Vagina (tissue), 2 donors: Measurements from ENCODE around the gene MDFI. TPM values are rescaled to one million over a fixed set of nuclear protein-coding genes. Genes with fewer than 3 reads are reported as not detected.

Experiments
- DNase-seq, 2 donors: peaks; one replicate each; pipeline ENCODE4 v3.0.0-alpha.2; 2017; ENCODE audit errors: extremely low spot score in 2 of 2
- H3K27ac ChIP-seq: fragments of 200-600 bp; sonication (generic); one replicate; pipeline ENCODE4 v1.5.1; 2019
- H3K27me3 ChIP-seq: fragments of 200-600 bp; sonication (generic); one replicate; pipeline ENCODE4 v1.5.1; 2019
- H3K36me3 ChIP-seq, 2 donors: fragments of 200-600 bp; sonication (generic); one replicate each; pipeline ENCODE4 v1.5.1; 2017 to 2019
- H3K4me1 ChIP-seq: fragments of 200-600 bp; sonication (generic); one replicate; pipeline ENCODE4 v1.5.1; 2019
- H3K4me3 ChIP-seq, 2 donors: fragments of 200-600 bp; sonication (generic); 1 replicate in 1 of 2; 2 replicates in 1 of 2; pipeline ENCODE4 v1.5.1; 2016 to 2019
- H3K9me3 ChIP-seq: fragments of 200-600 bp; sonication (generic); one replicate; pipeline ENCODE4 v1.5.1; 2019
- POLR2A ChIP-seq, 2 donors: fragments of 450-650 bp; IDR thresholded peaks; one replicate each; pipeline ENCODE4 v1.6.1; 2017; ENCODE audit warnings: antibody characterized with exemption in 2 of 2, mild to moderate bottlenecking in 2 of 2, moderate library complexity in 2 of 2
- POLR2AphosphoS5 ChIP-seq, 2 donors: sonication (generic); formaldehyde crosslinking; IDR thresholded peaks; one replicate each; pipeline ENCODE4 v1.9.0; 2017; ENCODE audit warnings: antibody characterized with exemption in 2 of 2, mild to moderate bottlenecking in 2 of 2, low read depth in 1 of 2; ENCODE audit not compliant: insufficient read depth in 1 of 2
- intact Hi-C: fragments of 100-400 bp; cut with DNase I; formaldehyde crosslinking; loops from one replicate; pipeline ENCODE4 v1.15.1; 2023
- total RNA-seq: library from RNA; depleted of rRNA; stranded (reverse); fragments of >200 nt; gene quantifications from one replicate; pipeline ENCODE4 v1.2.3, GENCODE V29; 2016
- TF ChIP-seq, protein P1 (sequence below), 3 experiments: fragments of 450-650 bp in 2 of 3; fragments of 200-600 bp in 1 of 3; sonication (generic) in 1 of 3; IDR thresholded peaks; one replicate each; pipeline ENCODE4 v1.5.1; 2017 to 2019; ENCODE audit warnings: antibody characterized with exemption in 3 of 3, mild to moderate bottlenecking in 2 of 3, moderate library complexity in 2 of 3

MDFI gene
- total RNA-seq, 1 donor from 2014 or later: 37.3 TPM

DNA sequence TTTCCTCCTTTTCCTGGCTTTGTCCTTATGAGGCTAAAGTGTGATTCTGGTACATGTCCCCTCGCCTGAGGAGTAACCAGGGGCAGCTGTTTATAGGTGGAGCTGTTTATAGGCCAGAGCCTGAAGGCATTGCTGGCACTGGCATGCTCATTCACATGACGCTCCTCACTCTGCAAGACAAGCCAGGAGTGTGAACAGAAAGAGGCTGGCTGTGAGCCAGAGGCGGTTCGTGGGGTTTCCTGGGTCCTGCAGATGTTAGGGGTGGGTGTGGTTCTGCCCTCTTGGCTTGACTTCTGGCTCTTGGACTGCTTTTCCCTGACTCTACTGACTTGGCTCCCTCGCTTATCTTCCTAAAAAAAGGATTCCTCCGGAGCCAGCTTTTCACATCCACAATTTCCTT, 12.8 kb upstream of the MDFI start:
- peaks cover 19% of the 10 kb centered on the region for H3K4me1 ChIP-seq
- no peak overlapping the region for H3K4me3 ChIP-seq
- DNase-seq: no peak
- H3K9me3 ChIP-seq: no peaks in the 10 kb centered on the region
- intact Hi-C loops: no loop called here
- H3K27me3 ChIP-seq: no peaks in the 10 kb centered on the region
- TF ChIP-seq POLR2A (IDR thresholded peaks at IDR 0.05) (no peak), POLR2AphosphoS5 (IDR thresholded peaks at IDR 0.05; ENCODE audit: insufficient read depth in 1 of 2, low read depth in 1 of 2) (no peak)
- TF ChIP-seq, protein P1, sequence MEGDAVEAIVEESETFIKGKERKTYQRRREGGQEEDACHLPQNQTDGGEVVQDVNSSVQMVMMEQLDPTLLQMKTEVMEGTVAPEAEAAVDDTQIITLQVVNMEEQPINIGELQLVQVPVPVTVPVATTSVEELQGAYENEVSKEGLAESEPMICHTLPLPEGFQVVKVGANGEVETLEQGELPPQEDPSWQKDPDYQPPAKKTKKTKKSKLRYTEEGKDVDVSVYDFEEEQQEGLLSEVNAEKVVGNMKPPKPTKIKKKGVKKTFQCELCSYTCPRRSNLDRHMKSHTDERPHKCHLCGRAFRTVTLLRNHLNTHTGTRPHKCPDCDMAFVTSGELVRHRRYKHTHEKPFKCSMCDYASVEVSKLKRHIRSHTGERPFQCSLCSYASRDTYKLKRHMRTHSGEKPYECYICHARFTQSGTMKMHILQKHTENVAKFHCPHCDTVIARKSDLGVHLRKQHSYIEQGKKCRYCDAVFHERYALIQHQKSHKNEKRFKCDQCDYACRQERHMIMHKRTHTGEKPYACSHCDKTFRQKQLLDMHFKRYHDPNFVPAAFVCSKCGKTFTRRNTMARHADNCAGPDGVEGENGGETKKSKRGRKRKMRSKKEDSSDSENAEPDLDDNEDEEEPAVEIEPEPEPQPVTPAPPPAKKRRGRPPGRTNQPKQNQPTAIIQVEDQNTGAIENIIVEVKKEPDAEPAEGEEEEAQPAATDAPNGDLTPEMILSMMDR (IDR thresholded peaks at IDR 0.05): no peak
- no peak overlapping the region for H3K27ac ChIP-seq
- no peaks in the 10 kb centered on the region for H3K36me3 ChIP-seq

DNA sequence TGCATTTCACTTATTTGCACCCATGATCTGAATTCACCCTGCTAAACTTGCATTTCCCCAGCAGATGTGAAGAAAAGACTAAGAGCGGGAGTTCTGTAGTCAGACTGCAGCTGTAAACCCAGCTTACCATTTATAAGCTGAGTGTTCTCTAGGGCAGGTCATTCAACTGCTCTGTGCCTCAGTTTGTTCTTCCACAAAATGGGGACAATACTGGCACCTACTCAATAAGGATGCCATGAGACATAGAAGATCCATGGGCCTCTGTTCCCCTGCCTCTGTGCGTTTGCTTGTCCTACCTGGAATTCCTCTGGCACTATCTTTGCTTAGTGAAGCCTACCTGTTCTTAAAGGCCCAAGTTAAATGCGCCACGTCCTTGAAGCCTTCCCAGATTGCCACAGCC, 12.2 kb upstream of the MDFI start:
- H3K36me3 ChIP-seq: no peaks in the 10 kb centered on the region
- no peak for DNase-seq
- intact Hi-C loops: no loop called here
- no peaks in the 10 kb centered on the region for H3K27me3 ChIP-seq
- no peak overlapping the region for H3K4me3 ChIP-seq
- no peak overlapping the region for H3K27ac ChIP-seq
- H3K9me3 ChIP-seq: no peaks in the 10 kb centered on the region
- peaks cover 19% of the 10 kb centered on the region for H3K4me1 ChIP-seq
- TF ChIP-seq, protein P1 (IDR thresholded peaks at IDR 0.05): no peak
- TF ChIP-seq POLR2A (IDR thresholded peaks at IDR 0.05) (no peak), POLR2AphosphoS5 (IDR thresholded peaks at IDR 0.05; ENCODE audit: insufficient read depth in 1 of 2, low read depth in 1 of 2) (no peak)

DNA sequence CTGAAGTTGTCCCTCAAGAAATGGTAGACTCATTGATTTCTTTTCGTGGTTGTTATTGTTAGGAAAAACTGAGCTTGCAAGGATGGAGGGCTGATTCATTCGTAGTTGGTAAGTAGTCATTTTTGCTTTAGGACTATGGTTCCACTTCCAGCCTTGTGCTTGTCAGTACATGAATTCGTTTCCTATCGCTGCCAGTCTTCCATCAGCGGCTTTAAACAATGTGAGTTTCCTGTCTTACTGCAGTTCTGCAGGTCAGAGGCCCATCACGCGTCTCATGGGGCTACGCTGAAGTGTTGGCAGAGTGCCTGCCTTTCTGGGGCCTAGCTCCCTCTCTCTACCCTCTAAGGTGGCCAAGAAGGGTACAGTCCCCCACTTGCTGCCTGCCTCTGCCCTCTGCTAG, 11.4 kb upstream of the MDFI start:
- intact Hi-C loops: no loop called here

DNA sequence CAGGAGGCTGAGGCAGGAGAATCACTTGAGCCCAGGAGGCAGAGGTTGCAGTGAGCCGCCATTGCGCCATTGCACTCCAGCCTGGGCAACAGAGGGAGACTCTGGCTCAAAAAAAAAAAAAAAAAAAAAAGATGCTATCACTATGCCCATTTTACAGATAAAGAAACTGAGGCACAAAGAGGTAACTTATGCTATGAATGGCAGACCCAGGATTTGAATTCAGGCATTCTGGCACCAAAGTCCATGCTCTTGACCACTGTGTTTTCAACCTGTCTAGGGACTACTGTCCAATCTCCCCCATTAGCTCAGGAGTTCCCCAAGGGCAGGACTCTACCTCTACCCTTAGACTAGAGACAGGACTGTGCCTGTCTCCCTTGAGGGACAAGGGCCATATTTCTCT, 9.1 kb upstream of the MDFI start:
- intact Hi-C loops: no loop called here
- DNase-seq: no peak
- Histone ChIP-seq H3K9me3 (no peaks in the 10 kb centered on the region), H3K36me3 (no peaks in the 10 kb centered on the region), H3K27ac (no peak overlapping the region), H3K4me3 (no peak overlapping the region), H3K4me1 (peaks cover 13% of the 10 kb centered on the region), H3K27me3 (no peaks in the 10 kb centered on the region)
- TF ChIP-seq, protein P1 (IDR thresholded peaks at IDR 0.05): no peak
- no peak for TF ChIP-seq POLR2AphosphoS5 (IDR thresholded peaks at IDR 0.05; ENCODE audit: insufficient read depth in 1 of 2, low read depth in 1 of 2)
- TF ChIP-seq POLR2A (IDR thresholded peaks at IDR 0.05): no peak

More for the DNA sequence above, 11.4 kb upstream of the MDFI start:
- H3K4me1 ChIP-seq: peaks cover 19% of the 10 kb centered on the region
- no peaks in the 10 kb centered on the region for H3K36me3 ChIP-seq
- DNase-seq: no peak
- no peaks in the 10 kb centered on the region for H3K9me3 ChIP-seq
- no peak overlapping the region for H3K27ac ChIP-seq
- TF ChIP-seq, protein P1 (IDR thresholded peaks at IDR 0.05): no peak
- TF ChIP-seq POLR2A (IDR thresholded peaks at IDR 0.05) (no peak), POLR2AphosphoS5 (IDR thresholded peaks at IDR 0.05; ENCODE audit: insufficient read depth in 1 of 2, low read depth in 1 of 2) (no peak)
- H3K27me3 ChIP-seq: no peaks in the 10 kb centered on the region
- no peak overlapping the region for H3K4me3 ChIP-seq

DNA sequence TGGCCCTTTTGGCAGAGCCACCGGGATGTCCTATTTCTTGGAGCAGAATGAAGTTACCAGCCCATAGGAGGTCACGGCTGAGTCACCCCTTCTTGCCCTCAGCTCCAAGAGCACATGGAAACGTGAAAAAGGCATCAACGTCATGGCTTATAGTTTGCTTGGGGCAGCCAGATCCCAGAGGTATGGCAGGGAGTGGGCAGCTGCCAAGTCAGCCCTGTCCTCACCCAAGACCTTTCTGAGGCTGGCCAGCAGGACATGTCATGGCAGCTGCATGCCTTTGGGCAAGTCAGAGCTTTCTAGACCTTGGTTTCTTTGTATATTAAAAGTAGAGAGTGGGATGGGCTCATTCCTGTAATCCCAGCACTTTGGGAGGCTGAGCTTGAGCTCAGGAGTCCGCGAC, 8.2 kb upstream of the MDFI start:
- TF ChIP-seq POLR2AphosphoS5 (IDR thresholded peaks at IDR 0.05; ENCODE audit: insufficient read depth in 1 of 2, low read depth in 1 of 2) (no peak), POLR2A (IDR thresholded peaks at IDR 0.05) (no peak)
- TF ChIP-seq, protein P1 (IDR thresholded peaks at IDR 0.05): no peak
- H3K4me3 ChIP-seq: no peak overlapping the region
- H3K27me3 ChIP-seq: no peaks in the 10 kb centered on the region
- intact Hi-C loops: no loop called here
- H3K4me1 ChIP-seq: peaks cover 12% of the 10 kb centered on the region
- H3K9me3 ChIP-seq: no peaks in the 10 kb centered on the region
- no peak overlapping the region for H3K27ac ChIP-seq
- no peaks in the 10 kb centered on the region for H3K36me3 ChIP-seq
- no peak for DNase-seq
